NT2/D1 (cell line): ENCODE measurements around the gene MAP3K9.

Experiments
- YY1 ChIP-seq: IDR thresholded peaks from 2 replicates; pipeline ENCODE4 v1.6.1; 2011; ENCODE audit not compliant: insufficient read length, insufficient read depth
- ZNF274 ChIP-seq: IDR thresholded peaks from 2 replicates; pipeline ENCODE4 v1.6.1; 2011; ENCODE audit warnings: mild to moderate bottlenecking, low read depth, low read length

DNA sequence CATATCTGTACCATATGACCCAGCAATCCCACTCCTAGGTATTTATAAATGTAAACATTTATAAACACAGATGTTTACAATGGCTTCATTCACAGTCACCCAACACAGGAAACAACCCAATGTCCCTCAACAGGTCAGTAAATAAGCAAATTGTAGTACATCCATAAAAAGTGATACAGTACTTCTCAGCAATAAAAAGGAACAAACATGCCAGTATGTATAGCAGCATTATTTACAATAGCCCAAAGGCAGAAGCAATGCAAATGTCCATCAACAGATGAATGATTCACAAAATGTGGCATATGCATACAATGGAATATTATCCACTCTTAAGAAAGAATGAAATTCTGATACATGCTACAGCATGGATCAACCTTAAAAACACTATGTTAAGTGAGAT is 27.6 kb upstream of the MAP3K9 start:
- TF ChIP-seq ZNF274 (no peak), YY1 (no peak)
